SIG-M5 treated with dmso at 0.1 percent for 504 hours (cell line): Measurements from ENCODE around the gene SUGCT.

Experiments
- DNase-seq: peaks from one replicate; lab custom pipeline; 2025; ENCODE audit not compliant: unreplicated experiment; lab: John Stamatoyannopoulos, UW

Gene SUGCT

GRCh38 chr7:40758590-40758989 is 623.8 kb downstream of the SUGCT start:
- DNase-seq = no peak

- DNase-seq = no peak
Observed at GRCh38 chr7:40760293-40760964, 625.6 kb downstream of the SUGCT start.

GRCh38 chr7:40760987-40761386 is 626.2 kb downstream of the SUGCT start:
- no peak for DNase-seq

GRCh38 chr7:40761762-40762560 is 627.2 kb downstream of the SUGCT start:
- DNase-seq = no peak

GRCh38 chr7:40763319-40764287 is 628.8 kb downstream of the SUGCT start:
- no peak for DNase-seq

- DNase-seq = no peak
Observed at GRCh38 chr7:40765639-40766038, 630.8 kb downstream of the SUGCT start.

- no peak for DNase-seq
Observed at GRCh38 chr7:40772096-40772495, 637.3 kb downstream of the SUGCT start.

- no peak for DNase-seq
Observed at GRCh38 chr7:40773656-40774055, 638.9 kb downstream of the SUGCT start.

- no peak for DNase-seq
Observed at GRCh38 chr7:40775877-40776276, 641.1 kb downstream of the SUGCT start.

- no peak for DNase-seq
Observed at GRCh38 chr7:40777730-40778312, 643.0 kb downstream of the SUGCT start.

- DNase-seq = no peak
Observed at GRCh38 chr7:40780460-40780859, 645.7 kb downstream of the SUGCT start.

- DNase-seq = no peak
Observed at GRCh38 chr7:40782836-40783235, 648.0 kb downstream of the SUGCT start.

- DNase-seq = no peak
Observed at GRCh38 chr7:40784176-40784575, 649.4 kb downstream of the SUGCT start.

- no peak for DNase-seq
Observed at GRCh38 chr7:40786909-40787308, 652.1 kb downstream of the SUGCT start.

- DNase-seq = no peak
Observed at GRCh38 chr7:40793132-40793531, 658.3 kb downstream of the SUGCT start.

- no peak for DNase-seq
Observed at GRCh38 chr7:40795607-40796006, 660.8 kb downstream of the SUGCT start.

GRCh38 chr7:40796723-40797122 is 661.9 kb downstream of the SUGCT start:
- DNase-seq = no peak

GRCh38 chr7:40798613-40799012 is 663.8 kb downstream of the SUGCT start:
- no peak for DNase-seq

- no peak for DNase-seq
Observed at GRCh38 chr7:40799493-40800403, 664.9 kb downstream of the SUGCT start.

GRCh38 chr7:40800771-40801170 is 666.0 kb downstream of the SUGCT start:
- no peak for DNase-seq
